OCI-LY3 (cell line): Measurements from ENCODE around the gene ZNF672.
"Not testable (repeated sequence)": the region's sequence is repeated elsewhere in the genome, so short reads cannot be mapped to it uniquely, and the experiment has no call there.

Source experiments
- H2AFZ ChIP-seq: fragments of 200-600, 300-600 bp; shearing (Covaris generic); 2 replicates; pipeline ENCODE4 v1.6.0; 2014; ENCODE audit warnings: antibody characterized with exemption, low read depth, low read length
- H3K27ac ChIP-seq: fragments of 200-600, 300-600 bp; sonication (generic); 2 replicates; pipeline ENCODE4 v1.5.1; 2014; ENCODE audit warnings: mild to moderate bottlenecking, low read length, moderate library complexity, mixed read lengths
- H3K27me3 ChIP-seq: fragments of 200-600, 300-600 bp; sonication (generic); 2 replicates; pipeline ENCODE4 v1.6.1; 2014; ENCODE audit warnings: low read depth, low read length, mixed read lengths
- H3K36me3 ChIP-seq: fragments of 200-600, 300-600 bp; sonication (generic); replicated peaks from 2 replicates; pipeline ENCODE3; 2014; ENCODE audit warnings: low read depth, low read length, mixed read lengths
- H3K4me1 ChIP-seq: fragments of 300-600, 200-600 bp; sonication (generic); 2 replicates; pipeline ENCODE4 v1.6.1; 2014; ENCODE audit warnings: low read length, mixed read lengths
- H3K4me2 ChIP-seq: fragments of 200-600, 300-600 bp; sonication (generic); 2 replicates; pipeline ENCODE4 v1.6.1; 2014; ENCODE audit warnings: low read length, mixed read lengths
- H3K4me3 ChIP-seq: fragments of 300-600, 200-600 bp; sonication (generic); 2 replicates; pipeline ENCODE4 v1.5.1; 2014; ENCODE audit warnings: antibody characterized with exemption, mild to moderate bottlenecking, low read length, moderate library complexity
- H3K79me2 ChIP-seq: fragments of 300-600, 200-600 bp; shearing (Covaris generic); 2 replicates; pipeline ENCODE4 v1.6.1; 2014; ENCODE audit warnings: mild to moderate bottlenecking, low read length, mixed read lengths
- H3K9ac ChIP-seq: fragments of 300-600, 200-600 bp; shearing (Covaris generic); 2 replicates; pipeline ENCODE4 v1.6.0; 2014; ENCODE audit warnings: mild to moderate bottlenecking, low read length, moderate library complexity
- H3K9me3 ChIP-seq: fragments of 200-600, 300-600 bp; shearing (Covaris generic); 2 replicates; pipeline ENCODE4 v1.6.1; 2014; ENCODE audit warnings: low read length, mixed read lengths; ENCODE audit not compliant: insufficient read depth
- H4K20me1 ChIP-seq: fragments of 200-600, 300-600 bp; sonication (generic); 2 replicates; pipeline ENCODE4 v1.6.1; 2016; ENCODE audit warnings: low read length, mixed read lengths; ENCODE audit not compliant: insufficient read depth
- CTCF ChIP-seq: fragments of 200-600, 300-600 bp; sonication (generic); IDR thresholded peaks from 2 replicates; pipeline ENCODE4 v1.5.1; 2014; ENCODE audit warnings: antibody characterized with exemption, low read length, low read depth
- EZH2phosphoT487 ChIP-seq: fragments of 200-600 bp; shearing (Covaris generic); IDR thresholded peaks from 2 replicates; pipeline ENCODE4 v1.6.1; 2018; ENCODE audit warnings: antibody characterized with exemption, mixed run types, low read depth

ZNF672 gene

GRCh38 chr1:248828845-248829244, 9.2 kb upstream of the ZNF672 start:
- Histone ChIP-seq H4K20me1 (no peaks in the 10 kb centered on the region), H3K4me1 (peaks cover 19% of the 10 kb centered on the region), H3K27ac (no peak overlapping the region), H3K4me3 (no peak overlapping the region), H3K36me3 (peaks cover 9% of the 10 kb centered on the region), H3K27me3 (no peaks in the 10 kb centered on the region), H2AFZ (no peak overlapping the region), H3K79me2 (peaks cover 18% of the 10 kb centered on the region), H3K4me2 (no peak overlapping the region), H3K9ac (no peak overlapping the region), H3K9me3 (no peaks in the 10 kb centered on the region)
- TF ChIP-seq EZH2phosphoT487 (no peak), CTCF (no peak)

GRCh38 chr1:248830718-248831017, 7.4 kb upstream of the ZNF672 start:
- H3K4me3 ChIP-seq, H3K36me3 ChIP-seq, H3K9me3 ChIP-seq, H4K20me1 ChIP-seq, H2AFZ ChIP-seq, H3K27me3 ChIP-seq, H3K79me2 ChIP-seq, H3K4me2 ChIP-seq, H3K27ac ChIP-seq, H3K9ac ChIP-seq: not testable (repeated sequence)
- H3K4me1 ChIP-seq, result peaks cover 20% of the 10 kb centered on the region

DNA sequence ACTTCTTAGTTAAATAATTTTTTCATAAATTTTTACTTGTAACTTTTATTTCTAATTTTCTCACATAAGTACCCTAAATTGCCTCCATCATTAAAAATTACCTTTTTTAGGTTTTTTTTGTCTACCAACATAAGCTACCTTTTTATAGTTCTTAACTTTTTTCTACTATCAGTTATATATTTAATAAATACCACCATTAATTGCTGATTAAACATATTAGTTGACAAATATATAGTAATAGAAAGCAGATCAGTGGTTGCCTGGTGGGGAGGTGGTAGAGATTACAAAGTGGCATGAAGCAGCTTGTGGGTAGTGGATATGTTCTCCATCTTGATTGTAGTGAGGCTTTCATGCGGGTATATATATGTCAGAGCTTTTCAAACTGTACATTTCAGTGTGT, 6.2 kb upstream of the ZNF672 start:
- Histone ChIP-seq H3K27ac (no peak overlapping the region), H3K27me3 (no peaks in the 10 kb centered on the region), H2AFZ (no peak overlapping the region), H3K9me3 (no peaks in the 10 kb centered on the region), H3K4me3 (no peak overlapping the region), H3K79me2 (no peaks in the 10 kb centered on the region), H3K4me2 (no peak overlapping the region), H3K36me3 (no peaks in the 10 kb centered on the region), H3K4me1 (peaks cover 19% of the 10 kb centered on the region), H3K9ac (no peak overlapping the region), H4K20me1 (no peaks in the 10 kb centered on the region)
- TF ChIP-seq CTCF, result no peak
- TF ChIP-seq EZH2phosphoT487, result no peak

GRCh38 chr1:248834343-248834940, 3.6 kb upstream of the ZNF672 start:
- H3K4me2 ChIP-seq, result peak overlapping the region; percentile 35
- peaks cover 8% of the 10 kb centered on the region for H3K79me2 ChIP-seq
- no peak overlapping the region for H3K27ac ChIP-seq
- H3K27me3 ChIP-seq, result no peaks in the 10 kb centered on the region
- peaks cover 21% of the 10 kb centered on the region for H3K4me1 ChIP-seq
- H3K36me3 ChIP-seq, result no peaks in the 10 kb centered on the region
- peaks cover 2% of the 10 kb centered on the region; the same call in 1 of the 2 replicates for H4K20me1 ChIP-seq
- peak overlapping the region; percentile 73 for H2AFZ ChIP-seq
- TF ChIP-seq CTCF (peak; percentile 28), EZH2phosphoT487 (no peak)
- no peaks in the 10 kb centered on the region for H3K9me3 ChIP-seq
- no peak overlapping the region for H3K9ac ChIP-seq
- no peak overlapping the region for H3K4me3 ChIP-seq
